Progenitor cell of endocrine pancreas (in vitro differentiated cells): ENCODE measurements around the gene PPIC. TPM values are rescaled to one million over a fixed set of nuclear protein-coding genes. Genes with fewer than 3 reads are reported as not detected.

Experiments
- DNase-seq: peaks from one replicate; pipeline ENCODE4 v3.0.0; 2021; ENCODE audit warnings: low spot score; ENCODE audit not compliant: unreplicated experiment
- H3K27ac Mint-ChIP-seq: 2 replicates; pipeline ENCODE4 v1.8.0; 2021; ENCODE audit warnings: mild to moderate bottlenecking, moderate library complexity, mixed read lengths
- H3K27me3 Mint-ChIP-seq: 2 replicates; pipeline ENCODE4 v1.8.0; 2021; ENCODE audit warnings: mixed read lengths
- H3K36me3 Mint-ChIP-seq: 2 replicates; pipeline ENCODE4 v1.8.0; 2022; ENCODE audit warnings: mixed read lengths; ENCODE audit not compliant: insufficient read depth
- H3K4me1 Mint-ChIP-seq: 2 replicates; pipeline ENCODE4 v1.8.0; 2021; ENCODE audit warnings: low read depth, mixed read lengths
- H3K4me3 Mint-ChIP-seq: 2 replicates; pipeline ENCODE4 v1.8.0; 2021; ENCODE audit warnings: low read depth, mild to moderate bottlenecking, moderate library complexity, mixed read lengths
- H3K9me3 Mint-ChIP-seq: 2 replicates; pipeline ENCODE4 v1.8.0; 2021; ENCODE audit warnings: low read depth, mixed read lengths
- total RNA-seq: library from RNA; stranded (reverse); gene quantifications from 2 replicates; pipeline ENCODE4 v1.2.1, GENCODE V29; 2021
- TF ChIP-seq, protein P1 (sequence below): fragments of 200-600 bp; sonication (generic); IDR thresholded peaks from one replicate; pipeline ENCODE4 v1.5.0; 2021; ENCODE audit warnings: antibody characterized with exemption, mild to moderate bottlenecking; ENCODE audit not compliant: unreplicated experiment

Gene PPIC
- total RNA-seq, 1 donor from 2014 or later, result 26.0 TPM

DNA sequence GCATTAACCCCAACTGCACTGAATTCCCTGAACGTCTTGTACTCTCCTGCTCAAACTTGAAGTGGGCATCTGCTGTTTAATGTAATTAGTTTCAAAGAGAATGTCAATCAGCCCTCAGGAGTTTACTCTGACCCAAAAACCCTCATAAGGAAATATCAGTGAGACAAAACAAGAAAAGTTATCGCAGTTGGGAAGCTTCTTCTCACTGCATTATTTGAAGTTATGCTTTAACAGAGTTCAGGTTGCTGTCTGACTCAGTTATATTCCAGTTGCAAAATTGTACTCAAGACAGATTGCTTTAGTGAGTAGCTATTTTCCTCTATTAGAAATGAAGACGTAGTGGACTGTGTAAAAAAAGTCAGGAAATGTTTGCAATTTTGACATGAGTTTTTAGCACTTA, 52.1 kb downstream of the PPIC start:
- Mint-ChIP-seq H3K9me3 (no peaks in the 10 kb centered on the region), H3K27me3 (no peaks in the 10 kb centered on the region), H3K4me1 (peaks cover 5% of the 10 kb centered on the region), H3K4me3 (no peak overlapping the region), H3K27ac (no peak overlapping the region), H3K36me3 (no peaks in the 10 kb centered on the region)
- no peak for DNase-seq
- TF ChIP-seq, protein P1, sequence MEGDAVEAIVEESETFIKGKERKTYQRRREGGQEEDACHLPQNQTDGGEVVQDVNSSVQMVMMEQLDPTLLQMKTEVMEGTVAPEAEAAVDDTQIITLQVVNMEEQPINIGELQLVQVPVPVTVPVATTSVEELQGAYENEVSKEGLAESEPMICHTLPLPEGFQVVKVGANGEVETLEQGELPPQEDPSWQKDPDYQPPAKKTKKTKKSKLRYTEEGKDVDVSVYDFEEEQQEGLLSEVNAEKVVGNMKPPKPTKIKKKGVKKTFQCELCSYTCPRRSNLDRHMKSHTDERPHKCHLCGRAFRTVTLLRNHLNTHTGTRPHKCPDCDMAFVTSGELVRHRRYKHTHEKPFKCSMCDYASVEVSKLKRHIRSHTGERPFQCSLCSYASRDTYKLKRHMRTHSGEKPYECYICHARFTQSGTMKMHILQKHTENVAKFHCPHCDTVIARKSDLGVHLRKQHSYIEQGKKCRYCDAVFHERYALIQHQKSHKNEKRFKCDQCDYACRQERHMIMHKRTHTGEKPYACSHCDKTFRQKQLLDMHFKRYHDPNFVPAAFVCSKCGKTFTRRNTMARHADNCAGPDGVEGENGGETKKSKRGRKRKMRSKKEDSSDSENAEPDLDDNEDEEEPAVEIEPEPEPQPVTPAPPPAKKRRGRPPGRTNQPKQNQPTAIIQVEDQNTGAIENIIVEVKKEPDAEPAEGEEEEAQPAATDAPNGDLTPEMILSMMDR, result no peak

DNA sequence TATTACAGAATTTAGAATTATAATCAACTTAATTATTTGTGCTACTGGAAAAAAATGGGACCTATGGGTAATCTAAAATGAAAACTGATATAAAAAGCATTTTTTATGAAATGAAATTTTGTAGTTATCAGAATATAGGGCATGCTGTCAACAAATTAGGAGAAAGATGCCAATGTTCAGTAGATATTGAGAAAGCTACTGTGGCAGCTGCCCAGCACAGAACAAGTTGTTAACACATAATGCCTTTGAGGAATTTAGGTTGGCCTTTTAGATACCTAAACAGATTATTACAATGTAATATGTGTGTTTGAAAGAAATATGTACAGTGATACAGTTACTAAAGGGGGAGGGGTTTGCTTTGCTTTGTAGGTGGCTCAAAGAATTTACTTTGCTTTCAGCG, 54.1 kb downstream of the PPIC start:
- peaks cover 22% of the 10 kb centered on the region for H3K4me1 Mint-ChIP-seq
- DNase-seq, result no peak
- H3K4me3 Mint-ChIP-seq, result no peak overlapping the region
- H3K27ac Mint-ChIP-seq, result no peak overlapping the region
- TF ChIP-seq, protein P1, result no peak
- no peaks in the 10 kb centered on the region for H3K36me3 Mint-ChIP-seq
- no peaks in the 10 kb centered on the region for H3K9me3 Mint-ChIP-seq
- no peaks in the 10 kb centered on the region for H3K27me3 Mint-ChIP-seq

DNA sequence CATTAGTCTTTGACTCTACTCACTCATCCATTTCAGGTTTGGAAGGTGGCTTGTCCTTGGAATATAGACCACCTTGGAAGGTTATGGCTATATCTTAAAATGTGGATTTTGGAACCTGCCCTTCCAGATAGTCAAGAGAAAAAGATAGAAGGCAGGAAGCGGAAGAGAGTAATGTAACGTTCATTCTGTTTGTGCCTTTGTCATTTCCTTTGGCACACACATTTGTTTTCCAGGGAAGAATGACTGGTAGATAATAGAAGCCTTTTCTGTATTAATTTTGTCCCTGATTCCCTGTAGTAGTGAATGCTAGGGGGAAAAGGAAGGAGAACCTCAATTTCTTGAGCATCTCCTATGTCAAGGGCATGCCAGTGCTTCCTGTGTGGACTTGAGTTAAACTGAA, 54.7 kb downstream of the PPIC start:
- DNase-seq, result no peak
- no peaks in the 10 kb centered on the region for H3K9me3 Mint-ChIP-seq

DNA sequence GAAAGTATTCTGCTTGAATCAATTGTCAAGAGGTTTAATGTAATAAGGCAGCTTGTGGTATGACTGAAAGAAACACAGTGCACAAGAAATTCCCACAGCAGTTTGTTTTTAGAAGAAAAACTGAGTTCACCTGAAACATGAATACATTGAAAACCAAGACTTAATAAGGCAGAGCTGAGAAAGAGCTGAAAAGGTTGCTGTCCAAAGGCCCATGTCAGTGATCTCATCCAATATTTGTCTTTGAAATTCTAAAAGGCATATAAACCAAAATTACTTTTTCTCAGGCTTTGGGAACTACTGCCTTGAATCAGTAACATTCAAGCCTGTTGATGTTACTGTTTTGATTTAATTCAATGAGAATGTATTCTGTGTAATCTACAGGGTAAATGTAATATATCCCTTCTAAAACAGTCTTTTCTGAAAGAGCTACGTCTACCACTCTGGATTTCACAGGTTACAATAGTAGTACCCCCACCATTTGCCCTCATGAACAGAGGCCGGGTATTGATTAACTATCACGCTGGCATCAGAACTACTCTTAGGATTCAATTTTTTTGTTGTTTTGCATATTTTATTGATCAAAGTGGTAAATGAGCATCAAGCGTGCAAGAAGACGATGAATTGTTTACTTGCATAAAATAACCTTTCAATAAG, 57.8 kb downstream of the PPIC start:
- peaks cover 2% of the 10 kb centered on the region for H3K36me3 Mint-ChIP-seq
- TF ChIP-seq, protein P1, result no peak
- H3K27me3 Mint-ChIP-seq, result no peaks in the 10 kb centered on the region
- no peak for DNase-seq
- H3K9me3 Mint-ChIP-seq, result no peaks in the 10 kb centered on the region
- peak overlapping the region; percentile 22 for H3K27ac Mint-ChIP-seq
- no peak overlapping the region for H3K4me3 Mint-ChIP-seq
- H3K4me1 Mint-ChIP-seq, result peaks cover 36% of the 10 kb centered on the region

More for the DNA sequence above, 54.7 kb downstream of the PPIC start:
- no peak overlapping the region for H3K27ac Mint-ChIP-seq
- no peaks in the 10 kb centered on the region for H3K36me3 Mint-ChIP-seq
- H3K4me3 Mint-ChIP-seq, result no peak overlapping the region
- H3K27me3 Mint-ChIP-seq, result no peaks in the 10 kb centered on the region
- H3K4me1 Mint-ChIP-seq, result peaks cover 26% of the 10 kb centered on the region
- TF ChIP-seq, protein P1, result no peak

DNA sequence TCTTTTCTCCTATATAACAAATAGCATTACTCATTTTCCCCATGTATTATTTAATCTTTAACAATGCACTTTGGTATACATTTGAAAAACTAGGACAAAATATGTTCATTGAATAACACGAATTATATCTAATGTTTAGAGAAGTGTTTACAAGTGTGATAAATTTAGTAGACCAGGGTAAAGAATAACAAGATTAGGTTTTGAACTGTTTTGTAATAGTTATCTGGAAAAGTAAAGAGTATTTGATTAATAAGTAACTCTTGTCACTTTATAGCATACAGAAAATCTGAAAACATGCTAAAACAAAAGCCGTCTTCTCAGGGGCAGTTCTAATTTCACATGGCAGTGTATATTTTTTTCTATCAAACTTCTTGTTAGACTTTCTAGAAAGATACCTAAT, 58.5 kb downstream of the PPIC start:
- Mint-ChIP-seq H3K4me1 (peaks cover 36% of the 10 kb centered on the region), H3K9me3 (peaks cover 1% of the 10 kb centered on the region), H3K27ac (peak overlapping the region; percentile 22), H3K4me3 (peak overlapping the region; percentile 0), H3K36me3 (peaks cover 4% of the 10 kb centered on the region), H3K27me3 (no peaks in the 10 kb centered on the region)
- no peak for DNase-seq
- TF ChIP-seq, protein P1, result no peak
